Stimulated activated CD8-positive, alpha-beta memory T cell treated with anti-CD3 and anti-CD28 coated beads, Interleukin-12 subunit alpha, Interleukin-12 subunit beta, amount 100 ng/mL, for 1 hour (primary cell): ENCODE measurements around the gene ARL2BP.
"Not testable (repeated sequence)": the region's sequence is repeated elsewhere in the genome, so short reads cannot be mapped to it uniquely, and the experiment has no call there.

Experiments
- DNase-seq: peaks from one replicate; pipeline ENCODE4 v3.0.0-alpha.2; 2020; ENCODE audit warnings: low read depth

Gene ARL2BP

GRCh38 chr16:57263541-57264351, 18.7 kb downstream of the ARL2BP start:
- DNase-seq, result no peak

DNA sequence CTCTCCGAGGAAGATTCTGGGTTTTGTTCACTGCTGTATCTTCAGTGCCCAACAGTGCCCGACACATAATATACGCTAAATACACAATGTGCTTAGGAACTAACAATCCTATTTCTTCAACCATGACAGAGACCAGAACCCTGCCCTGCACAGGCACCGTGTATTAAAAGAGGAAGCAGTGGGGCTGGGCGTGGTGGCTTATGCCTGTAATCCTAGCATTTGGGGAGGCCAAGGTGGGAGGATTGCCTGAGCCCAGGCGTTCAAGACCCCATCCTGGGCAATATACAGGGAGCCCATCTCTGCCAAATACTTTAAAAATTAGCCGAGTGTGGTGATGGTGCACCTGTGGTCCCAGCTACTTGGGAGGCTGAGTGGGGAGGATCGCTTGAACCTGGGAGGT, 19.3 kb downstream of the ARL2BP start:
- no peak for DNase-seq

- no peak for DNase-seq
Measured at GRCh38 chr16:57264950-57265371, 19.9 kb downstream of the ARL2BP start.

DNA sequence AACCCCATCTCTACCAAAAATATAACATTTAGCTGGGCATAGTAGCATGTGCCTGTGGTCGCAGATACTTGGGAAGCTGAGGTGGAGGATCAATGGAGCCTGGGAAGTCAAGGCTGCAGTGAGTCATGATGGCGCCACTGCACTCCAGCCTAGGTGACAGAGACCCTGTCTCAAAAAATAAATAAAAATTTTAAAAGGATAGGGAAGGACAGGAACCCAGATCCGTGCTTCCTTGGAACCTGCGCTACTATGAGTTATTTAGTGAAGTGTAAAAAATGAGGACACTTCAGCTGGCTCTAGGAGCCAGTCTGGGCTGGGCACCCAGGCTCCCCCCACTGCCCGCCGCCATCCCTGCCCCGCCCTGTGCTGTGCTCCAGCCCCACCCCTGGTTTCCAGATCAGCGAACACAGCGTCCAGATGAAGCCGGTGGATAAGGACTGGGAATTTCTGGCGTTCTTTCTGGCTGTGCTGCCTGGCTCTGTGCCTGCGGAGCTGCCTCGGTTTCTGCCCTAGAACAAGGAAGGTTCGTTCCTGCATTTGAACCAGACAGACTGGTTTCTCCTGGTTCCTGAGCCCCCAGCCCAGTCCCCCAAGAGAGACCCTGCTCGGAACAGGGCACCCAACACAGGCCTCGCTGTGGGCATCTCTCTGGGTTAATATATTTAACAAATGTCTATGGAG, 20.9 kb downstream of the ARL2BP start:
- no peak for DNase-seq

GRCh38 chr16:57266531-57267260, 21.6 kb downstream of the ARL2BP start:
- no peak for DNase-seq

DNA sequence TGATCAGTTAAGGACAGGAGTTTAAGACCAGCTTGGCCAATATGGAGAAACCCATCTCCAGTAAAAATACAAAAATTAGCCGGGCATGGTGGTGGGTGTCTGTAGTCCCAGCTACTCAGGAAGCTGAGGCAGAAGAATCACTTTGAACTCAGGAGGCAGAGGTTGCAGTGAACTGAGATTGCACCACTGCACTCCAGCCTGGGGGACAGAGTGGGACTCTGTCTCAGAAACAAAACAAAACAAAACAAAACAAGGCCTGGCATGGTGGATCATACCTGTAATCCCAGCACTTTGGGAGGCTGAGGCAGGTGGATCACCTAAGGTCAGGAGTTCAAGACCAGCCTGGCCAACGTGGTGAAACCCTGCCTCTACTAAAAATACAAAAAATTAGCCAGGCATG, 22.3 kb downstream of the ARL2BP start:
- not testable (repeated sequence) for DNase-seq

DNA sequence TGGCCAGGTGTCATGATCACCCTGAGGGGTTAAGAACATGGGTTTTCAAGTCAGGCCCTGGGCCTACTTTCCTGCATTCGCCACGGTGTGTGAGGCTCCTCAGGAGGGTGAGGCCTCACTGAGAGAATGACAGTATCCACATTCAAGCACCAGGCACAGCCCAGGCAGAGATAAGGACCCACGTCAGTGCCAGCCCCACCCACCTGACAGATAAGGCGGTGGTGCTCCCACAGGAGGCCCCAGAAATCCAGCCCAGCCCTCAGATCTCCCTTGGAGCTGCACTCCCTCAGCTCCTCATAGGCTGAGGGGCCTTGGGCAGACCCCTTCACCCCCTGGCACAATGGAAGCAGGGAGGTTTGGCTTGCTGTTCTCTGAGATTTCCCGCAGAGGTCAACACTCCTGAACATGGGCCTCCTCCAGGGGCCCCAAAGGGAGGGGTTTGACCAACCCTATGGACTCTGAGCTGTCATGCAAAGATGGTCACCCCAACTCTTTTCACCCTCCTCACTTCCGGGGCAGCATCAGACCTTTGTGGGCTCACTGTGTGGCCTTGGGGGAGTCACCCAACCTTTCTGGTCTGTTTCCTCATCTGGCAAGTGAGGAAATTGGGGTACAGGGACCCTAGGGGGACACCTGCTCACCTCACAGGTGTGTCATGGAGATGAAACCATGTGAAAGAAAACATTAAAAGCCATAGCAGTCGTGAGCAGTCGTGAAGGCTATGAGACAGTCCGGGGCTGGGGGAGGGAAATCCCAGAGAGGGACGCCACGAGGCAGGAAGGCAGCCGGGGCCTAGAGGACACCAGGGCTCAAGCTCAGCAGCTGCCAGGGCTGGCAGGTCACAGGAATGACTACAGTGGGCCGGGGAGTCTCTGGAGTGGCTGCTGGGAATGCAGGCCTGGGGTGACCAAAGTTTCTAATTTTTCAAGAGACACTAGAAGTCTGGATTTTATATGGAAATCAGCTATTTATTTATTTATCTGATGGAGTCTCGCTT, 24.0 kb downstream of the ARL2BP start:
- DNase-seq, result no peak

DNA sequence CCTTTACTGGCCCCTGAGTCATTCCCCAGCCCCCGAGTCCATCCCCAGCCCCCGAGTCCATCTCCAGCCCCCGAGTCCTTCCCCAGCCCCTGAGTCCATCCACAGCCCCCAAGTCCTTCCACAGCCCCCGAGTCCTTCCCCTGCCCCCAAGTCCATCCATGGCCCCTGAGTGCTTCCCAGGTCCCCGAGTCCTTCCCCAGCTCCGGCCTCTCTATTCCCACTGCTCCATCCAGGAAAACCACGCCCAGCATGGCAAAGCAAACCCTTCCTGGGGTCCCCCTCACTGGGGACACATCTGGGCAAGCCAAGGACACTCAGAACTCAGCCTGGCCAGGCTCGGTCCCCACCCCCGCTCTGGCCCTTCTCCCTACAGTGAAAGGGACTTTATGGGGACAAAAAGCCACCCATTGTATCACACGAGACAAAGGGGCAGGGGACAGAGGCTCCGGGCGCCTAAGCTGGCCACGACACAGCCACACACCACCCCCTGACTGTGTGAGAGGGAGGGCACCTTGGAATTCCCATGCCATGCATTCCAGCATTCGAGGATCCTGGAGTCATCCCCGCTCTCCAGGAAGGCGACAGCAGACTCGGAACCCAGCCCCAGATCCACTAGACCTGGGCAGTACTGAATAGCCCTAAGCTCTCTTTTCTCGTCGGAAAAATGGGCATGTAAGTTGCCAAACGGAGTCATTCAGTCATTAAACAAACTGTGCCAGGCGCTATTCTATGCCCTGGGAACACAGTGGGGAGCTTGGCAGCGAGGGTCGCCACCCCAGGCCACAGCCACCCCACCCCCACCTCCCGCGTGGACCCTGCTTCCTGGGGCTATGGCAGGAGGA, 25.4 kb downstream of the ARL2BP start:
- no peak for DNase-seq

- no peak for DNase-seq
Measured at GRCh38 chr16:57271063-57271345, 25.9 kb downstream of the ARL2BP start.

DNA sequence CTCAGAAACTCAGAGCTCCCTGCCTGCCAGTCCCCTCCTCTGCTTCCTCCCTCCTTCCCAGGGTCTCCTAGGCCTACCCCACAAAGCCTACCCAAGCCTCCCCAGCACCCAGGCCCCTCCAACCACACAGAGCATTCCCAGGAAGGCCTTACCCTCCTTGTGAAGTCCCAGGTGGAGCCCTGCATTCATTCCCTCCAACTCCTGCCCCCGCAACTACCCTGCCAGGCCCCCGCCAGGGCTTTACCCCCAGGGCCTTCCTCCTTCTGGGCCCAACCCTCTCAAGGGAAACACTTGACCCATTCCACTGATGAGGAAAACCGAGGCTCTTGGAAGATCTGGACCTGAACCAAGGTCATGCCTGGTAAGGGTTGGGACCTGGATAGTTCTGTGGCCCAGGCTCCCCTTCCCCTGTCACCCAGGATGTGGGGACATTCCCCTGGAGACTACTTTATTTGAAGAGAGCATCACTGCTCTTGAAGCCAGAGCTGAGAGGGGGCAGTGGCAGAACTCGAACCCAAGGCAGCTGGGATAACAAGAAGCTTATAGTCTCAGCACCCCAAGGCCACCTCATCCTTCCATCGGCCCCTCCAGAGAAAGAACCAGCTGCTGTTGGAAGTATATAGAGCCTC, 26.9 kb downstream of the ARL2BP start:
- no peak for DNase-seq

GRCh38 chr16:57273359-57273758, 28.3 kb downstream of the ARL2BP start:
- no peak for DNase-seq

DNA sequence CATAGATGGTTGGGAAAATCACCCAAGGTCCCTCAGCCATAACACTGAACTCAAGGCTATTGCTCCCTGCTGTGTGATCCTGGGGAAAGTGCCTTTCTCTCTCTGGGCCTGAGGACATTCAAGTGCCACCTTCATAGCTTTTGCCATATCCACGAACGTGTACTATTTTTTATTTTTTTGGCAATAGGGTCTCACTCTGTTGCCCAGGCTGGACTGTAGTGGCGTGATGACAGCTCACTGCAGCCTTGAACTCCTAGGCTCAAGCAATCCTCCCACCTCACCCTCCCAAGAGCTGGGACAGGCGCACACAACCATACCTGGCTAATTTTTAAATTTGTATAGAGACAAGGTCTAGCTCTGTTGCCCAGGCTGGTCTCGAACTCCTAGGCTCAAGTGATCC, 28.8 kb downstream of the ARL2BP start:
- DNase-seq, result no peak

DNA sequence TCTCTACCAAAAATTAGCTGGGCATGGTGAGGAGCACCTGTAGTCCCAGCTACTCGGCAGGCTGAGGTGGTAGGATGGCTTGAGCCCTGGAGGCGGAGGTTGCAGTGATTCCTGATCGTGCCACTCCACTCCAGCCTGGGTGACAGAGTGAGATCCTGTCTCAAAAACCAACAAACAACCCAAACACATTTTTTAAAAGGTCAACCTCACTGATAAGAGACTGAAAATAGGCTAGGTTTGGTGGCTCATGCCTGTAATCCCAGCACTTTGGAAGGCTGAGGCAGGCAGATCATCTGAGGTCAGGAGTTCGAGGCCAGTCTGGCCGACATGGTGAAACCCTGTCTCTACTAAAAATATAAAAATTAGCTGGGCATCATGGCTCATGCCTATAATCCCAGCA, 30.9 kb downstream of the ARL2BP start:
- DNase-seq, result not testable (repeated sequence)

DNA sequence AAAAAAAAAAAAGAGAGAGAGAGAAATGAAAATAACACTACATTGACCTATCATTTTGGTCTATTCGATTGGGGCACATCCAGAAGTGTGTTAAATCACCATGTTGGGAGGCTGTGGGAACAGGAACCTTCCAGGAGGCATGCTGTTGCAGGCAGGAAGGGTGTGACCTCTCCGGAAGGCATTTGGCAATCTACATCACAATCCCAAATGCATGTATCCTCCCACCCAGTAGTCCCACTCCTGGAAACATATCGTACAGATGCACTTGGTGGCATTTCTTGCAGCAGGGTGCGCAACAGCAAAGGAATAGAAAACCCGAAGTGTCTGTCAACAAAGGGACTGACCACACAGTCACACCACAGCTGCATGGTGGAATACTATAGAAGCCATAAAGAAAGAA, 31.5 kb downstream of the ARL2BP start:
- DNase-seq, result no peak

GRCh38 chr16:57277586-57277985, 32.5 kb downstream of the ARL2BP start:
- DNase-seq, result no peak

- no peak for DNase-seq
Measured at GRCh38 chr16:57278494-57278893, 33.4 kb downstream of the ARL2BP start.

- DNase-seq, result no peak
Measured at GRCh38 chr16:57279780-57280638, 35.0 kb downstream of the ARL2BP start.

GRCh38 chr16:57281791-57282190, 36.7 kb downstream of the ARL2BP start:
- DNase-seq, result no peak

DNA sequence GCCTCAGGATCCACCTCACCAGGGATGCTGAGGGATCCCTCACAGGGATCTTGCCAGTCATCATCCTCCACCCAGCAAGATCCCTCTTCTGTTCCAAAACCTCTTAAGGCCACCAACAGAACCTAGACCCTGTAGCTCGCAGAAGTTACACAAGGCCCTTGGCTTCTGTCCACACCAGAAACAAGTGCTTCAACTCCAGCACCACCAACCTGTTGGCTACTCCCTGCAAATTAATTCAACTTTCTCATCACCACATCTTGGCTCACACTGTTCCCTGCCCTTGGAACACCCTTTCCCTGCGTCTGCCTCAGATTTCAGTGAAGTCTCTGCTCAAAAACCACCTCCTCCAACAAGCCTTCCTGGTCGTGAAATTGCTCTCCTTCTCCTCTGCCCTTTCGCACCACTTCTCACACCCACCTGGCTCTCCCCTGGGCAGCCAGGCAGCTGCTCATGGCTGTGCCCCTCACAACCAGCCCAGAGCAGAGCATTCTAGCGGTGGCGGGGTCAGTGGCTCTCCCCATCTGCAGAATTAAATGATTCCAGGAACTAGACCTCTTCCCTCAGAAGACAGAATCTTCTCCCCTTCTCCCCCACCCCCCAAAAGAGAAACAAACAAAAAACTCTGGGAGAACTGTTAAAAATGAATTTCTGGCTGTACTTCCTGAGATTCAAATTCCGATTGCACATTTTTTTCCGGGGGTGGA, 37.6 kb downstream of the ARL2BP start:
- DNase-seq, result no peak
